ENCODE measurements around the gene PTBP1. TPM values are rescaled to one million over a fixed set of nuclear protein-coding genes. Genes with fewer than 3 reads are reported as not detected.
"Not testable (repeated sequence)": the region's sequence is repeated elsewhere in the genome, so short reads cannot be mapped to it uniquely, and the experiment has no call there.

Gene PTBP1
- total and polyA plus RNA-seq, 9 donors = 50.6 to 207 (median 150) TPM

GRCh38 chr19:845707-846521, 48.7 kb downstream of the PTBP1 start:
- H3K4me3 ChIP-seq (ENCODE audit: low read length) = no peak overlapping the region
- H3K27me3 ChIP-seq (ENCODE audit: control insufficient read depth, insufficient read depth, low read length) = peaks cover 70% of the 10 kb centered on the region
- no peaks in the 10 kb centered on the region for H3K9me3 ChIP-seq (replicated peaks; ENCODE audit: control insufficient read depth, low read depth, low read length)
- H3K4me1 ChIP-seq (ENCODE audit: control insufficient read depth, insufficient read depth, low read length) = peaks cover 27% of the 10 kb centered on the region
- WGBS (ENCODE audit: insufficient coverage) = 71% methylated on average over 32 of the region's 37 CpGs
- no peaks in the 10 kb centered on the region for H3K36me3 ChIP-seq (ENCODE audit: control insufficient read depth, insufficient read depth, low read length)
- peak; percentile 3 for DNase-seq
- H3K27ac ChIP-seq (ENCODE audit: low read length) = no peak overlapping the region

- Histone ChIP-seq H3K9me3 (replicated peaks; ENCODE audit: control insufficient read depth, low read depth, low read length) (no peaks in the 10 kb centered on the region), H3K27me3 (ENCODE audit: control insufficient read depth, insufficient read depth, low read length) (peaks cover 75% of the 10 kb centered on the region), H3K27ac (ENCODE audit: low read length) (no peak overlapping the region), H3K4me3 (ENCODE audit: low read length) (no peak overlapping the region), H3K36me3 (ENCODE audit: control insufficient read depth, insufficient read depth, low read length) (no peaks in the 10 kb centered on the region), H3K4me1 (ENCODE audit: control insufficient read depth, insufficient read depth, low read length) (peaks cover 25% of the 10 kb centered on the region)
- WGBS (ENCODE audit: insufficient coverage) = 39% methylated on average over 12 of the region's 12 CpGs
- peak; percentile 15 for DNase-seq
These were observed 51.2 kb downstream of the PTBP1 start for GRCh38 chr19:848386-848921.

- H3K27ac ChIP-seq (ENCODE audit: low read length); DNase-seq; H3K4me3 ChIP-seq (ENCODE audit: low read length); H3K36me3 ChIP-seq (ENCODE audit: control insufficient read depth, insufficient read depth, low read length); H3K9me3 ChIP-seq (replicated peaks; ENCODE audit: control insufficient read depth, low read depth, low read length): not testable (repeated sequence)
- Histone ChIP-seq H3K4me1 (ENCODE audit: control insufficient read depth, insufficient read depth, low read length) (peaks cover 20% of the 10 kb centered on the region), H3K27me3 (ENCODE audit: control insufficient read depth, insufficient read depth, low read length) (peaks cover 74% of the 10 kb centered on the region)
- WGBS (ENCODE audit: insufficient coverage) = 84% methylated on average over 7 of the region's 8 CpGs
These were observed 51.9 kb downstream of the PTBP1 start for GRCh38 chr19:849195-849594.

GRCh38 chr19:850221-850978, 53.1 kb downstream of the PTBP1 start:
- DNase-seq = peak; percentile 93
- H3K36me3 ChIP-seq (ENCODE audit: control insufficient read depth, insufficient read depth, low read length) = no peaks in the 10 kb centered on the region
- H3K9me3 ChIP-seq (replicated peaks; ENCODE audit: control insufficient read depth, low read depth, low read length) = no peaks in the 10 kb centered on the region
- peak overlapping the region; percentile 71 for H3K27ac ChIP-seq (ENCODE audit: low read length)
- no peak overlapping the region for H3K4me3 ChIP-seq (ENCODE audit: low read length)
- H3K4me1 ChIP-seq (ENCODE audit: control insufficient read depth, insufficient read depth, low read length) = peaks cover 20% of the 10 kb centered on the region
- WGBS (ENCODE audit: insufficient coverage) = 5% methylated on average over 21 of the region's 28 CpGs
- H3K27me3 ChIP-seq (ENCODE audit: control insufficient read depth, insufficient read depth, low read length) = peaks cover 69% of the 10 kb centered on the region

- Histone ChIP-seq H3K4me3 (ENCODE audit: low read length) (no peak overlapping the region), H3K27ac (ENCODE audit: low read length) (peak overlapping the region; percentile 71), H3K36me3 (ENCODE audit: control insufficient read depth, insufficient read depth, low read length) (no peaks in the 10 kb centered on the region), H3K4me1 (ENCODE audit: control insufficient read depth, insufficient read depth, low read length) (peaks cover 20% of the 10 kb centered on the region), H3K9me3 (replicated peaks; ENCODE audit: control insufficient read depth, low read depth, low read length) (no peaks in the 10 kb centered on the region), H3K27me3 (ENCODE audit: control insufficient read depth, insufficient read depth, low read length) (peaks cover 64% of the 10 kb centered on the region)
- 30% methylated on average over 13 of the region's 13 CpGs for WGBS (ENCODE audit: insufficient coverage)
- DNase-seq = no peak
These were observed 53.7 kb downstream of the PTBP1 start for GRCh38 chr19:850979-851335.

GRCh38 chr19:852136-853013, 55.1 kb downstream of the PTBP1 start, which contains the start of gene ELANE:
Gene ELANE (plus strand): TSS chr19:852303. CDS start chr19:852329, 26 bp downstream.
- Histone ChIP-seq H3K27ac (ENCODE audit: low read length) (no peak within 1 kb of the TSS), H3K4me1 (ENCODE audit: control insufficient read depth, insufficient read depth, low read length) (peaks cover 20% of the 10 kb centered on the region), H3K36me3 (ENCODE audit: control insufficient read depth, insufficient read depth, low read length) (no peaks in the 10 kb centered on the region), H3K27me3 (ENCODE audit: control insufficient read depth, insufficient read depth, low read length) (peaks cover 52% of the 10 kb centered on the region), H3K9me3 (replicated peaks; ENCODE audit: control insufficient read depth, low read depth, low read length) (no peaks in the 10 kb centered on the region), H3K4me3 (ENCODE audit: low read length) (no peak within 1 kb of the TSS)
- 61% methylated on average over 31 of the region's 55 CpGs for WGBS (ENCODE audit: insufficient coverage)
- peak; percentile 9 for DNase-seq

GRCh38 chr19:853014-853585, 55.8 kb downstream of the PTBP1 start:
- peaks cover 49% of the 10 kb centered on the region for H3K27me3 ChIP-seq (ENCODE audit: control insufficient read depth, insufficient read depth, low read length)
- H3K4me1 ChIP-seq (ENCODE audit: control insufficient read depth, insufficient read depth, low read length) = peaks cover 13% of the 10 kb centered on the region
- WGBS (ENCODE audit: insufficient coverage) = 28% methylated on average over 47 of the region's 67 CpGs
- H3K4me3 ChIP-seq (ENCODE audit: low read length) = no peak overlapping the region
- no peak overlapping the region for H3K27ac ChIP-seq (ENCODE audit: low read length)
- DNase-seq = no peak
- H3K36me3 ChIP-seq (ENCODE audit: control insufficient read depth, insufficient read depth, low read length) = no peaks in the 10 kb centered on the region
- no peaks in the 10 kb centered on the region for H3K9me3 ChIP-seq (replicated peaks; ENCODE audit: control insufficient read depth, low read depth, low read length)

GRCh38 chr19:853614-854220, 56.5 kb downstream of the PTBP1 start:
- peaks cover 49% of the 10 kb centered on the region for H3K27me3 ChIP-seq (ENCODE audit: control insufficient read depth, insufficient read depth, low read length)
- not testable (repeated sequence) for H3K4me1 ChIP-seq (ENCODE audit: control insufficient read depth, insufficient read depth, low read length)

GRCh38 chr19:854549-854948, 57.3 kb downstream of the PTBP1 start:
- Histone ChIP-seq H3K36me3 (ENCODE audit: control insufficient read depth, insufficient read depth, low read length) (no peaks in the 10 kb centered on the region), H3K27me3 (ENCODE audit: control insufficient read depth, insufficient read depth, low read length) (peaks cover 55% of the 10 kb centered on the region), H3K4me3 (ENCODE audit: low read length) (no peak overlapping the region), H3K9me3 (replicated peaks; ENCODE audit: control insufficient read depth, low read depth, low read length) (no peaks in the 10 kb centered on the region), H3K27ac (ENCODE audit: low read length) (no peak overlapping the region), H3K4me1 (ENCODE audit: control insufficient read depth, insufficient read depth, low read length) (peaks cover 14% of the 10 kb centered on the region)
- DNase-seq = no peak
- 100% methylated on average over 1 of the region's 6 CpGs for WGBS (ENCODE audit: insufficient coverage)

More at GRCh38 chr19:853614-854220, 56.5 kb downstream of the PTBP1 start:
- not testable (repeated sequence) for H3K27ac ChIP-seq (ENCODE audit: low read length); H3K9me3 ChIP-seq (replicated peaks; ENCODE audit: control insufficient read depth, low read depth, low read length); DNase-seq; H3K4me3 ChIP-seq (ENCODE audit: low read length); H3K36me3 ChIP-seq (ENCODE audit: control insufficient read depth, insufficient read depth, low read length)
- WGBS (ENCODE audit: insufficient coverage) = 100% methylated on average over 5 of the region's 17 CpGs
